ENCODE data around the gene ARHGEF19.

DNA sequence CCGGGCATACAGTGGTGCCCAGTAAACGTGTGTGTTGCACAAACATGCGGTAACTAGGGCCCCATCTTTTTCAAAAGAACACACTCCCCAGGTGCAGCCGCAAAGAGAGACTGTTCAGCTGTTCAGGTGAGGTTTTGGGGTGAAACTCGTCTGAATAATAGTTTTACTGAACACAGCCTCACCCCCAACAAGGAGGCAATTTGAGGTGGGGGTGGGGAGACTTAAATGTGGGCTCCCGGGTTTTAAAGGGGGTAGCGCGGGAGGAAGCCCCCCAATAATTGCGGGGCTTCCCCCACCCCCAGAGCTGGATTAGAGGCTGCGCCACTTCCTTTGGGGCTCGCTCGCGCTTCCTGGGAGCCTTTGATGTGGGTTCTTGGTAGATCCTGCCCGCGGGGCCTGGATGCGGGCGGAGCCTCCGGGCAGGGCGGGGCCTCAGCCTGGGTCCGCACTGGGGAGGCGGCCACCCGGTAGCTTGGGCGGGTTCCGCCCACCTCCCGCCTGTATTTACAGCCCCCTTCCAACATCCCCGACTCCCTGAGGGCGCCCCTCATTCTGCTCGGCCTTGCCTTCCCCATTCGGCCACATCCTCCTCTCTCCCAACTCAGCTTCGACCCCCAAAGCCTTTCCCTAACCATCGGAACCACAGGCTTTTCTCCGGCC lies 50.2 kb downstream of the ARHGEF19 start:
- TF ChIP-seq, protein P1, sequence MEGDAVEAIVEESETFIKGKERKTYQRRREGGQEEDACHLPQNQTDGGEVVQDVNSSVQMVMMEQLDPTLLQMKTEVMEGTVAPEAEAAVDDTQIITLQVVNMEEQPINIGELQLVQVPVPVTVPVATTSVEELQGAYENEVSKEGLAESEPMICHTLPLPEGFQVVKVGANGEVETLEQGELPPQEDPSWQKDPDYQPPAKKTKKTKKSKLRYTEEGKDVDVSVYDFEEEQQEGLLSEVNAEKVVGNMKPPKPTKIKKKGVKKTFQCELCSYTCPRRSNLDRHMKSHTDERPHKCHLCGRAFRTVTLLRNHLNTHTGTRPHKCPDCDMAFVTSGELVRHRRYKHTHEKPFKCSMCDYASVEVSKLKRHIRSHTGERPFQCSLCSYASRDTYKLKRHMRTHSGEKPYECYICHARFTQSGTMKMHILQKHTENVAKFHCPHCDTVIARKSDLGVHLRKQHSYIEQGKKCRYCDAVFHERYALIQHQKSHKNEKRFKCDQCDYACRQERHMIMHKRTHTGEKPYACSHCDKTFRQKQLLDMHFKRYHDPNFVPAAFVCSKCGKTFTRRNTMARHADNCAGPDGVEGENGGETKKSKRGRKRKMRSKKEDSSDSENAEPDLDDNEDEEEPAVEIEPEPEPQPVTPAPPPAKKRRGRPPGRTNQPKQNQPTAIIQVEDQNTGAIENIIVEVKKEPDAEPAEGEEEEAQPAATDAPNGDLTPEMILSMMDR (conservative IDR thresholded peaks at IDR 0.05; ENCODE audit: low read length) = no peak
- TF ChIP-seq EZH2phosphoT487 (IDR thresholded peaks at IDR 0.05; ENCODE audit: borderline replicate concordance) = no peak
